Measurements from ENCODE around the gene FCGR3B. TPM values are rescaled to one million over a fixed set of nuclear protein-coding genes. Genes with fewer than 3 reads are reported as not detected.
"Not testable (repeated sequence)": the region's sequence is repeated elsewhere in the genome, so short reads cannot be mapped to it uniquely, and the experiment has no call there.

The FCGR3B gene
- total and polyA plus RNA-seq, 4 donors = 0.64 to 9.2 (median 4.1) TPM

GRCh38 chr1:161636189-161636782 is 5.3 kb upstream of the FCGR3B start:
- not testable (repeated sequence) for H3K9me3 ChIP-seq (ENCODE audit: control insufficient read depth in 4 of 4, low read length in 3 of 4); DNase-seq (ENCODE audit: low spot score); H3K9ac ChIP-seq (ENCODE audit: low read depth in 1 of 2, low read length in 2 of 2); H3K27ac ChIP-seq (ENCODE audit: low read depth in 1 of 2, low read length in 2 of 2); H3K4me1 ChIP-seq (ENCODE audit: control insufficient read depth in 4 of 4, insufficient read depth in 4 of 4, low read length in 3 of 4); H3K27me3 ChIP-seq (ENCODE audit: control insufficient read depth in 4 of 4, insufficient read depth in 4 of 4, low read length in 3 of 4); H3K36me3 ChIP-seq (ENCODE audit: control insufficient read depth in 4 of 4, insufficient read depth in 3 of 4, low read depth in 1 of 4, low read length in 3 of 4); H3K4me3 ChIP-seq (ENCODE audit: low read depth in 1 of 3, low read length in 3 of 3)
- WGBS = no CpG with 5 or more reads among the region's 1 CpG

GRCh38 chr1:161634993-161635392 is 4.0 kb upstream of the FCGR3B start:
- not testable (repeated sequence) for H3K36me3 ChIP-seq (ENCODE audit: control insufficient read depth in 4 of 4, insufficient read depth in 3 of 4, low read depth in 1 of 4, low read length in 3 of 4); H3K9me3 ChIP-seq (ENCODE audit: control insufficient read depth in 4 of 4, low read length in 3 of 4); H3K27me3 ChIP-seq (ENCODE audit: control insufficient read depth in 4 of 4, insufficient read depth in 4 of 4, low read length in 3 of 4); H3K9ac ChIP-seq (ENCODE audit: low read depth in 1 of 2, low read length in 2 of 2); H3K4me3 ChIP-seq (ENCODE audit: low read depth in 1 of 3, low read length in 3 of 3); H3K27ac ChIP-seq (ENCODE audit: low read depth in 1 of 2, low read length in 2 of 2); DNase-seq (ENCODE audit: low spot score); H3K4me1 ChIP-seq (ENCODE audit: control insufficient read depth in 4 of 4, insufficient read depth in 4 of 4, low read length in 3 of 4)
- 100% methylated on average over 1 of the region's 2 CpGs for WGBS

GRCh38 chr1:161630128-161630742 is 741 bp downstream of the FCGR3B start:
- not testable (repeated sequence) for H3K9me3 ChIP-seq (ENCODE audit: control insufficient read depth in 4 of 4, low read length in 3 of 4); H3K27ac ChIP-seq (ENCODE audit: low read depth in 1 of 2, low read length in 2 of 2); H3K27me3 ChIP-seq (ENCODE audit: control insufficient read depth in 4 of 4, insufficient read depth in 4 of 4, low read length in 3 of 4); H3K4me3 ChIP-seq (ENCODE audit: low read depth in 1 of 3, low read length in 3 of 3); DNase-seq (ENCODE audit: low spot score); H3K9ac ChIP-seq (ENCODE audit: low read depth in 1 of 2, low read length in 2 of 2); H3K4me1 ChIP-seq (ENCODE audit: control insufficient read depth in 4 of 4, insufficient read depth in 4 of 4, low read length in 3 of 4); H3K36me3 ChIP-seq (ENCODE audit: control insufficient read depth in 4 of 4, insufficient read depth in 3 of 4, low read depth in 1 of 4, low read length in 3 of 4)
- 90% methylated on average over 1 of the region's 2 CpGs for WGBS

- not testable (repeated sequence) for H3K36me3 ChIP-seq (ENCODE audit: control insufficient read depth in 4 of 4, insufficient read depth in 3 of 4, low read depth in 1 of 4, low read length in 3 of 4); H3K27me3 ChIP-seq (ENCODE audit: control insufficient read depth in 4 of 4, insufficient read depth in 4 of 4, low read length in 3 of 4); H3K4me3 ChIP-seq (ENCODE audit: low read depth in 1 of 3, low read length in 3 of 3); DNase-seq (ENCODE audit: low spot score); H3K27ac ChIP-seq (ENCODE audit: low read depth in 1 of 2, low read length in 2 of 2); H3K9me3 ChIP-seq (ENCODE audit: control insufficient read depth in 4 of 4, low read length in 3 of 4); H3K9ac ChIP-seq (ENCODE audit: low read depth in 1 of 2, low read length in 2 of 2); H3K4me1 ChIP-seq (ENCODE audit: control insufficient read depth in 4 of 4, insufficient read depth in 4 of 4, low read length in 3 of 4)
- 78% methylated on average over 9 of the region's 10 CpGs for WGBS
Measured at GRCh38 chr1:161626445-161627146, 4.4 kb downstream of the FCGR3B start.

- 79% methylated on average over 1 of the region's 1 CpG for WGBS
- not testable (repeated sequence) for H3K27me3 ChIP-seq (ENCODE audit: control insufficient read depth in 4 of 4, insufficient read depth in 4 of 4, low read length in 3 of 4); H3K27ac ChIP-seq (ENCODE audit: low read depth in 1 of 2, low read length in 2 of 2)
Measured at GRCh38 chr1:161624605-161625004, 6.4 kb downstream of the FCGR3B start.

GRCh38 chr1:161623401-161624051 is 7.5 kb downstream of the FCGR3B start:
- H3K27me3 ChIP-seq (ENCODE audit: control insufficient read depth in 4 of 4, insufficient read depth in 4 of 4, low read length in 3 of 4); H3K9me3 ChIP-seq (ENCODE audit: control insufficient read depth in 4 of 4, low read length in 3 of 4); H3K4me1 ChIP-seq (ENCODE audit: control insufficient read depth in 4 of 4, insufficient read depth in 4 of 4, low read length in 3 of 4); H3K36me3 ChIP-seq (ENCODE audit: control insufficient read depth in 4 of 4, insufficient read depth in 3 of 4, low read depth in 1 of 4, low read length in 3 of 4); H3K4me3 ChIP-seq (ENCODE audit: low read depth in 1 of 3, low read length in 3 of 3); DNase-seq (ENCODE audit: low spot score); H3K9ac ChIP-seq (ENCODE audit: low read depth in 1 of 2, low read length in 2 of 2): not testable (repeated sequence)
- peak overlapping the region in 1 of 2 donors; percentile 3 for H3K27ac ChIP-seq (ENCODE audit: low read depth in 1 of 2, low read length in 2 of 2)
- 47% methylated on average over 5 of the region's 6 CpGs for WGBS

More at GRCh38 chr1:161624605-161625004, 6.4 kb downstream of the FCGR3B start:
- not testable (repeated sequence) for H3K36me3 ChIP-seq (ENCODE audit: control insufficient read depth in 4 of 4, insufficient read depth in 3 of 4, low read depth in 1 of 4, low read length in 3 of 4); H3K9me3 ChIP-seq (ENCODE audit: control insufficient read depth in 4 of 4, low read length in 3 of 4); H3K9ac ChIP-seq (ENCODE audit: low read depth in 1 of 2, low read length in 2 of 2); H3K4me3 ChIP-seq (ENCODE audit: low read depth in 1 of 3, low read length in 3 of 3); DNase-seq (ENCODE audit: low spot score); H3K4me1 ChIP-seq (ENCODE audit: control insufficient read depth in 4 of 4, insufficient read depth in 4 of 4, low read length in 3 of 4)

- DNase-seq (ENCODE audit: low spot score); H3K36me3 ChIP-seq (ENCODE audit: control insufficient read depth in 4 of 4, insufficient read depth in 3 of 4, low read depth in 1 of 4, low read length in 3 of 4); H3K27ac ChIP-seq (ENCODE audit: low read depth in 1 of 2, low read length in 2 of 2); H3K27me3 ChIP-seq (ENCODE audit: control insufficient read depth in 4 of 4, insufficient read depth in 4 of 4, low read length in 3 of 4); H3K4me1 ChIP-seq (ENCODE audit: control insufficient read depth in 4 of 4, insufficient read depth in 4 of 4, low read length in 3 of 4); H3K9ac ChIP-seq (ENCODE audit: low read depth in 1 of 2, low read length in 2 of 2); H3K4me3 ChIP-seq (ENCODE audit: low read depth in 1 of 3, low read length in 3 of 3); H3K9me3 ChIP-seq (ENCODE audit: control insufficient read depth in 4 of 4, low read length in 3 of 4): not testable (repeated sequence)
- WGBS = 59% methylated on average over 8 of the region's 8 CpGs
Measured at GRCh38 chr1:161622054-161622453, 8.9 kb downstream of the FCGR3B start.

All from liver (tissue), 9 donors.